Lower lobe of right lung (tissue), 2 donors: ENCODE measurements around the gene CTDSPL. TPM values are rescaled to one million over a fixed set of nuclear protein-coding genes. Genes with fewer than 3 reads are reported as not detected.

Experiments used
- ATAC-seq, 2 donors: fragments of 200-7000 bp; cut with Tn5 transposase; one replicate each; pipeline ENCODE4 v1.9.1; 2020 to 2022; ENCODE audit warnings: mild to moderate bottlenecking in 2 of 2, moderate library complexity in 2 of 2
- DNase-seq: peaks from one replicate; pipeline ENCODE4 v3.0.0-alpha.2; 2020
- H3K27ac ChIP-seq: fragments of 200-600 bp; one replicate; pipeline ENCODE4 v1.8.0; 2022
- H3K27me3 ChIP-seq: fragments of 200-600 bp; one replicate; pipeline ENCODE4 v1.8.0; 2022; ENCODE audit warnings: low read depth
- H3K36me3 ChIP-seq: fragments of 200-600 bp; one replicate; pipeline ENCODE4 v1.8.0; 2022; ENCODE audit warnings: mild to moderate bottlenecking
- H3K4me1 ChIP-seq: fragments of 200-600 bp; one replicate; pipeline ENCODE4 v1.8.0; 2022
- H3K4me3 ChIP-seq: fragments of 200-600 bp; one replicate; pipeline ENCODE4 v1.8.0; 2022; ENCODE audit warnings: mild to moderate bottlenecking
- H3K9me3 ChIP-seq: fragments of 200-600 bp; one replicate; pipeline ENCODE4 v1.8.0; 2022
- CTCF ChIP-seq: fragments of 200-600 bp; IDR thresholded peaks from one replicate; pipeline ENCODE4 v1.8.0; 2022; ENCODE audit warnings: antibody characterized with exemption, mild to moderate bottlenecking
- intact Hi-C: fragments of 100-400 bp; cut with DNase I; formaldehyde crosslinking; loops from one replicate; pipeline ENCODE4 v1.11.0; 2022
- total RNA-seq: library from RNA; stranded (reverse); fragmentation: NEBNext Ultra II Directional; extraction: Animal tissue kit (Norgen Biotek cat#: 25700); gene quantifications from one replicate; pipeline ENCODE4 v1.2.1, GENCODE V29; 2021
- donor health status: DM: no; HTN: yes; CAD: no; lungs with severe emphysema.

Gene CTDSPL
- total RNA-seq, 1 donor from 2014 or later, result 60.3 TPM

- ATAC-seq, result no peak
- H3K27me3 ChIP-seq, result no peaks in the 10 kb centered on the region
- H3K36me3 ChIP-seq, result peaks cover 57% of the 10 kb centered on the region
- no peak overlapping the region for H3K27ac ChIP-seq
- H3K9me3 ChIP-seq, result no peaks in the 10 kb centered on the region
- intact Hi-C loops, result no loop called here
- TF ChIP-seq CTCF, result no peak
- peak; percentile 31 for DNase-seq
- peaks cover 12% of the 10 kb centered on the region for H3K4me1 ChIP-seq
- no peak overlapping the region for H3K4me3 ChIP-seq
These were observed 146.0 kb downstream of the CTDSPL start for GRCh38 chr3:38007754-38008090.

- DNase-seq, result peak; percentile 36
- peaks cover 12% of the 10 kb centered on the region for H3K4me1 ChIP-seq
- H3K27ac ChIP-seq, result no peak overlapping the region
- H3K36me3 ChIP-seq, result peaks cover 57% of the 10 kb centered on the region
- no peak overlapping the region for H3K4me3 ChIP-seq
- ATAC-seq, result no peak
- TF ChIP-seq CTCF, result no peak
- no peaks in the 10 kb centered on the region for H3K27me3 ChIP-seq
- intact Hi-C loops, result no loop called here
- no peaks in the 10 kb centered on the region for H3K9me3 ChIP-seq
These were observed 146.6 kb downstream of the CTDSPL start for GRCh38 chr3:38008191-38008701.

DNA sequence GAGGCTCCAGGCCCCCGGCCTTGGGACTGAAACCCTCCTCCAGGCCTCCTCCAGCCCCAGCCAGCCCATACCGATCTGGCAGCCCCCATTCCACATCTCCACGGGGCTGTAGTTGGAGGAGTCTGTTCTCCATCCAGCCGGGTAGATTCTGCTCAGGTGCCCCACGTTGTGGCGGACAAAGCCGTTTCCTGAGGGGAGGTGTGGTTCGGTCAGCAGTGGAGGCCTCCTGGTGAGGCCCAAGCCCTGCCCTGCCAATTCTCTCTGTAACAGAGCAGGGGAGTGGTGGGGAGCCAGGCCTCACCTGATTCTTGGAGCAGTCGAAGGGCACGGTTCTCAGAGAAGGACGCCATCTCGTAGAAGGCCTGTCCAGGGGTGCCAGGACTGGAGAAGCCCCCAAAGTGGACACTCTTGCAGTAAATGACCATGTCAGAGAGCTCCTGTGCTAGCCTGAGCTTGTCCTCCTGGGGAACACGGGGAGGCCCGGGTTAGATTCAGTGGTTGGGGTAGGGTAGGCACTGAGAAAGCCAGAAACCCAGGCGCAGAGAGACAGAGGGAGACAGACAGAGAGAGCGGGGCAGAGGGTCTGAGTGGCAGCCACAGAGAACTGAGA lies 147.4 kb downstream of the CTDSPL start:
- ATAC-seq (no peak), DNase-seq (peak; percentile 27)
- no peak overlapping the region for H3K4me3 ChIP-seq
- H3K36me3 ChIP-seq, result peaks cover 62% of the 10 kb centered on the region
- TF ChIP-seq CTCF, result no peak
- peaks cover 7% of the 10 kb centered on the region for H3K4me1 ChIP-seq
- no peaks in the 10 kb centered on the region for H3K9me3 ChIP-seq
- H3K27me3 ChIP-seq, result no peaks in the 10 kb centered on the region
- intact Hi-C loops, result no loop called here
- no peak overlapping the region for H3K27ac ChIP-seq

GRCh38 chr3:38009807-38010591 lies 148.3 kb downstream of the CTDSPL start:
- Histone ChIP-seq H3K27me3 (no peaks in the 10 kb centered on the region), H3K36me3 (peaks cover 71% of the 10 kb centered on the region), H3K27ac (no peak overlapping the region), H3K4me1 (no peaks in the 10 kb centered on the region), H3K9me3 (no peaks in the 10 kb centered on the region), H3K4me3 (no peak overlapping the region)
- intact Hi-C loops, result no loop called here
- DNase-seq (peak; percentile 41), ATAC-seq (no peak)
- TF ChIP-seq CTCF, result no peak

DNA sequence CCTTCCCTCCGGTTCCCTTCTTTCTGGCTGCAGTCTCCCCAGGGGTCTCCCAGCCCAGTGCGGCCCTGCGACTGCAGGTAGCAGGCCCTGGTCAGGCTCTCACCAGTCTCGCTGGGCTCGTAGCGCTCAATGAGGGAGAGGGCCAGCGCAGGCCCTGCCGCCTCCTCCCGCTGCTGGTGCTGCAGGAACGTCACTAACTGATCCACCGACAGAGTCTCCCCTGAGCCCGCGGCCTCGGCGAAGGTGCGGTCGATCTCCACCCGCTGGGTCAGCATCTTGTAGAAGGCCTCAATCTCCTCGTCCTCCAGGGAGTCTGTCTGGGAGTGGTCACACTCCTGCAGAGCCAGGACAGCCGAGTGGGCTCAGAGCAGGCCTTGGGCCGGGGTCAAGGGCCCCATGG lies 149.4 kb downstream of the CTDSPL start:
- Histone ChIP-seq H3K4me3 (no peak overlapping the region), H3K9me3 (peaks cover 2% of the 10 kb centered on the region), H3K27me3 (no peaks in the 10 kb centered on the region), H3K27ac (no peak overlapping the region), H3K36me3 (peaks cover 78% of the 10 kb centered on the region), H3K4me1 (no peaks in the 10 kb centered on the region)
- DNase-seq (peak; percentile 32), ATAC-seq (no peak)
- TF ChIP-seq CTCF, result no peak
- intact Hi-C loops, result no loop called here
